MCF 10A (cell line): ENCODE measurements around the gene HSD17B10. TPM values are rescaled to one million over a fixed set of nuclear protein-coding genes. Genes with fewer than 3 reads are reported as not detected.

ENCODE experiments used
- BruUV-seq: library from RNA; stranded (reverse); fragments of 400-500 nt; replicated peaks from 2 replicates; lab custom pipeline; 2021; lab: Mats Ljungman, UMichigan
- CTCF ChIA-PET: fragments of 300-600 bp; sonication (Branson Sonifier 250); formaldehyde crosslinking; extraction: SDS; loops from one replicate; lab custom pipeline; 2021; ENCODE audit warnings: antibody characterized with exemption, inconsistent platforms; lab: Yijun Ruan, JAX
- POLR2A ChIA-PET: fragments of 300-600, 350-650 bp; sonication (Branson Sonifier 250); formaldehyde crosslinking; extraction: SDS; loops from one replicate; lab custom pipeline; 2020; ENCODE audit warnings: antibody characterized with exemption, inconsistent platforms; lab: Yijun Ruan, JAX
- DNase-seq: peaks from one replicate; pipeline ENCODE4 v3.0.0-alpha.2; 2018; ENCODE audit not compliant: unreplicated experiment
- H3K27ac Mint-ChIP-seq: one replicate; pipeline ENCODE4 v1.8.0; 2022; ENCODE audit warnings: mild to moderate bottlenecking, low read depth, mixed read lengths; ENCODE audit not compliant: unreplicated experiment
- H3K27me3 Mint-ChIP-seq: one replicate; pipeline ENCODE4 v1.8.0; 2022; ENCODE audit warnings: mixed read lengths; ENCODE audit not compliant: insufficient read depth, unreplicated experiment
- H3K36me3 Mint-ChIP-seq: one replicate; pipeline ENCODE4 v1.8.0; 2022; ENCODE audit warnings: mild to moderate bottlenecking, moderate library complexity, mixed read lengths; ENCODE audit not compliant: insufficient read depth, unreplicated experiment
- H3K4me1 Mint-ChIP-seq: one replicate; pipeline ENCODE4 v1.8.0; 2022; ENCODE audit warnings: mixed read lengths; ENCODE audit not compliant: insufficient read depth, unreplicated experiment
- H3K4me3 Mint-ChIP-seq: one replicate; pipeline ENCODE4 v1.8.0; 2022; ENCODE audit warnings: mild to moderate bottlenecking, moderate library complexity, mixed read lengths; ENCODE audit not compliant: unreplicated experiment
- H3K9me3 Mint-ChIP-seq: one replicate; pipeline ENCODE4 v1.8.0; 2022; ENCODE audit warnings: mixed read lengths; ENCODE audit not compliant: unreplicated experiment
- intact Hi-C: fragments of 100-400 bp; cut with micrococcal nuclease; formaldehyde crosslinking; loops from 2 replicates; pipeline ENCODE4 v1.14.1; 2022
- total RNA-seq: library from RNA; stranded (reverse); gene quantifications from 2 replicates; pipeline ENCODE4 v1.2.3, GENCODE V29; 2022
- TF ChIP-seq, protein P1 (sequence below): fragments of 200-600 bp; IDR thresholded peaks from one replicate; pipeline ENCODE4 v1.8.0; 2022; ENCODE audit warnings: antibody characterized with exemption, mild to moderate bottlenecking; ENCODE audit not compliant: unreplicated experiment

Gene HSD17B10
- total RNA-seq, 1 experiment from 2014 or later = 115 TPM

DNA sequence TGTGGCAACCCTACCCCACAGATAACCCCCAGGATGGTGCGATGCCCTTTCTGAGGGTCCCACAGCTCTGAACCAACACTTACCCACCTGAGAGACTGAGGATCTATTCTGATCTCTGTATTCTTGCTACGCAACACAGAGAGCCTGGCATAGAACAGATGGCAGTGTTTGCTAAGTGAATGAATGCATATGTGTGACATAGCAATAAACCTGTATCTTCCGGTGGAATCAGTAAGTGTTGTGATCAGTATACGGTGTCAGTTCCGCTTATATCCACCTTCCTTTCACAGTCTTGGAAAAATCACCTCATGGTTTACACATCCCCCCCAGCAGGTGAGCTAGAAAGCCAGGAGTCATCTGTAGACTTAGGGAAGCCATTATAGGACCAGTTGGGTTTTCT lies 5.9 kb upstream of the HSD17B10 start:
- intact Hi-C loops = no loop called here
- peak overlapping the region; percentile 21 for H3K27ac Mint-ChIP-seq
- H3K36me3 Mint-ChIP-seq = no peaks in the 10 kb centered on the region
- POLR2A ChIA-PET = interaction anchor here (0.6 to 3.4 kb wide), 7 partner anchors 18 to 246 kb away, joined by 3 to 15 read pairs (median 4); partner anchors contain the start of genes HUWE1, RIBC1 and SMC1A
- peak overlapping the region; percentile 61 for H3K4me3 Mint-ChIP-seq
- DNase-seq = no peak
- TF ChIP-seq, protein P1, sequence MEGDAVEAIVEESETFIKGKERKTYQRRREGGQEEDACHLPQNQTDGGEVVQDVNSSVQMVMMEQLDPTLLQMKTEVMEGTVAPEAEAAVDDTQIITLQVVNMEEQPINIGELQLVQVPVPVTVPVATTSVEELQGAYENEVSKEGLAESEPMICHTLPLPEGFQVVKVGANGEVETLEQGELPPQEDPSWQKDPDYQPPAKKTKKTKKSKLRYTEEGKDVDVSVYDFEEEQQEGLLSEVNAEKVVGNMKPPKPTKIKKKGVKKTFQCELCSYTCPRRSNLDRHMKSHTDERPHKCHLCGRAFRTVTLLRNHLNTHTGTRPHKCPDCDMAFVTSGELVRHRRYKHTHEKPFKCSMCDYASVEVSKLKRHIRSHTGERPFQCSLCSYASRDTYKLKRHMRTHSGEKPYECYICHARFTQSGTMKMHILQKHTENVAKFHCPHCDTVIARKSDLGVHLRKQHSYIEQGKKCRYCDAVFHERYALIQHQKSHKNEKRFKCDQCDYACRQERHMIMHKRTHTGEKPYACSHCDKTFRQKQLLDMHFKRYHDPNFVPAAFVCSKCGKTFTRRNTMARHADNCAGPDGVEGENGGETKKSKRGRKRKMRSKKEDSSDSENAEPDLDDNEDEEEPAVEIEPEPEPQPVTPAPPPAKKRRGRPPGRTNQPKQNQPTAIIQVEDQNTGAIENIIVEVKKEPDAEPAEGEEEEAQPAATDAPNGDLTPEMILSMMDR = no peak
- no peaks in the 10 kb centered on the region for H3K9me3 Mint-ChIP-seq
- CTCF ChIA-PET = interaction anchor here (0.6 to 1.8 kb wide), 4 partner anchors 25 to 127 kb away, joined by 3 to 8 read pairs (median 3); no protein-coding TSS in a partner anchor
- H3K27me3 Mint-ChIP-seq = peaks cover 33% of the 10 kb centered on the region
- BruUV-seq = no TSS peak
- peaks cover 13% of the 10 kb centered on the region for H3K4me1 Mint-ChIP-seq

DNA sequence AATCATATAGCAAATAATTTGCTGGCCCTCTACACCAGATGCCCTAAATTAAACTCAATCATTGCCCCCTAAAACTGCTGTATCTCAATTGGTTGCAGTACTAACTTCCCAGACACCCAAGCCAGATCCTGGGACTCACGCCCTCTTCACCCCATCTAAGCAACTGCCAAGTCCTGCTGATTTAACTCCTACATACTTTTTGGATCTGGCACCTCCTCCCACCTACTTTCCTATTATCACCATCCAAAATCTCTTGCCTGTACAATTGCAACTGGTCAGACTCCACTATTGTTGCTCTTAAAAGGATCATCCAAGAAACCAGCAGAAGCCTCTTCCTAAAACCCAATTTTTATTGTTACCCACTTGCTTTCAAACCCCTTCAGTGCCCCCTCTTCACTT lies 4.7 kb upstream of the HSD17B10 start:
- no peaks in the 10 kb centered on the region for H3K36me3 Mint-ChIP-seq
- CTCF ChIA-PET = interaction anchor here (4.8 to 4.9 kb wide), 2 partner anchors 43 to 120 kb away, joined by 27 to 49 read pairs; no protein-coding TSS in a partner anchor
- no peak overlapping the region for H3K4me3 Mint-ChIP-seq
- H3K27me3 Mint-ChIP-seq = peaks cover 44% of the 10 kb centered on the region
- peaks cover 18% of the 10 kb centered on the region for H3K4me1 Mint-ChIP-seq
- H3K9me3 Mint-ChIP-seq = no peaks in the 10 kb centered on the region
- no peak for DNase-seq
- TF ChIP-seq, protein P1 = no peak
- no peak overlapping the region for H3K27ac Mint-ChIP-seq
- intact Hi-C loops = loop anchor here (5.0 kb wide), 1 partner anchor 192 kb away; no protein-coding TSS in a partner anchor
- POLR2A ChIA-PET = interaction anchor here (0.6 kb wide), 1 partner anchor 55 kb away, joined by 3 read pairs; no protein-coding TSS in a partner anchor
- no TSS peak for BruUV-seq

DNA sequence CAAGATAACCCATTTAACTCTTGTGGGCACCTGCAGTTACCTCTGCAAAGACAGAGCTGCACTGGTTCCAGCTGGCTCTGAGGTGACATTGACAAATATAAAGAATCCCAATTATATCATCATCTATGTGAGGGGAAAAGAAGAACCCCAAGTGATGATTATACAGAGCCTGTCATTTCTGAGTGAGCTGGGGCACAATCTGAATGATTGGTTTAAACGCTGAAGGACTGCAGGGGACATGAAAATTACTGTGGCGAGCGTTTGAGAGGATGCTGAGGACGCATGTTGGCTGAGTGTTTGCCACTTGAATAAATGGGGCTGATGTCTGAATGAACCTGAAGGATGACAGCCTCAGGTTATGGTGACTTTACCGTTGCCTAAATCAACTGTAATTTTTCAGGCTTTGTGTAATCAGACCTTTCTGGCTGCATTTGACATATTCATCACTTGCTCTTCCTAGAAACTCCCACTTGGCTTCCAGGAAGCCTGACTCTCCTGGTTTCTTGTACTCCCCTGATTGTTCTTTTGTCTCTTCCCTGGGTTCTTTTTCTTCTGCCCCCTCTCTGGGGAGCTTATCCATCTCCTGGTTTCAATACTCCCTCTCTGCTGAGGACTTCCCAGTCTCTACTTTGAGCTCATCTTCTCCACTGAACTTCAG lies 4.1 kb upstream of the HSD17B10 start:
- Mint-ChIP-seq H3K4me3 (no peak overlapping the region), H3K27ac (no peak overlapping the region), H3K4me1 (peaks cover 18% of the 10 kb centered on the region), H3K27me3 (peaks cover 44% of the 10 kb centered on the region), H3K36me3 (no peaks in the 10 kb centered on the region), H3K9me3 (no peaks in the 10 kb centered on the region)
- ChIA-PET POLR2A (interaction anchor here (0.6 kb wide), 1 partner anchor 56 kb away, joined by 3 read pairs; no protein-coding TSS in a partner anchor), CTCF (interaction anchor here (3.2 to 4.9 kb wide), 3 partner anchors 43 to 124 kb away, joined by 27 to 49 read pairs (median 32); no protein-coding TSS in a partner anchor)
- intact Hi-C loops = loop anchor here (5.0 kb wide), 1 partner anchor 191 kb away; no protein-coding TSS in a partner anchor
- DNase-seq = no peak
- no TSS peak for BruUV-seq
- TF ChIP-seq, protein P1 = no peak

- BruUV-seq = no TSS peak
- Mint-ChIP-seq H3K27me3 (peaks cover 44% of the 10 kb centered on the region), H3K4me3 (no peak overlapping the region), H3K9me3 (no peaks in the 10 kb centered on the region), H3K27ac (no peak overlapping the region), H3K4me1 (peaks cover 18% of the 10 kb centered on the region), H3K36me3 (peaks cover under 1% of the 10 kb centered on the region)
- TF ChIP-seq, protein P1 = no peak
- POLR2A ChIA-PET = interaction anchor here (2.0 to 2.3 kb wide), 2 partner anchors 117 to 120 kb away, joined by 4 to 5 read pairs; no protein-coding TSS in a partner anchor
- DNase-seq = no peak
- CTCF ChIA-PET = interaction anchor here (0.7 to 4.9 kb wide), 13 partner anchors 9 to 369 kb away, joined by 3 to 49 read pairs (median 5); partner anchors contain the start of gene SMC1A
- intact Hi-C loops = loop anchor here (5.0 kb wide), 1 partner anchor 190 kb away; no protein-coding TSS in a partner anchor
Observed at GRCh38 chrX:53437206-53437605, 3.0 kb upstream of the HSD17B10 start.
